Adrenal gland (tissue), 12 donors: ENCODE data around the gene HIP1. TPM values are rescaled to one million over a fixed set of nuclear protein-coding genes. Genes with fewer than 3 reads are reported as not detected.
"Not testable (repeated sequence)": the region's sequence is repeated elsewhere in the genome, so short reads cannot be mapped to it uniquely, and the experiment has no call there.

Experiments used
- DNase-seq, 7 donors: peaks; one replicate each; pipeline ENCODE4 v3.0.0-alpha.2; 2019 to 2020
- H3K27ac ChIP-seq, 5 donors: fragments of 200-600 bp; sonication (generic) in 4 of 5; 1 replicate in 3 of 5; 2 replicates in 2 of 5; pipeline versions ENCODE4 v1.5.1 to v1.8.0; 2016 to 2020; ENCODE audit warnings: mild to moderate bottlenecking in 1 of 5
- H3K27me3 ChIP-seq: fragments of 200-600 bp; 2 replicates; pipeline ENCODE4 v1.8.0; 2021
- H3K36me3 ChIP-seq, 2 donors: fragments of 200-600 bp; replicated peaks in 1 of 2; 1 replicate in 1 of 2; 2 replicates in 1 of 2; pipeline versions ENCODE4 v1.5.1 to v1.8.0; 2018 to 2022
- H3K4me1 ChIP-seq, 2 donors: fragments of 200-600 bp; replicated peaks in 1 of 2; 1 replicate in 1 of 2; 2 replicates in 1 of 2; pipeline versions ENCODE4 v1.5.1 to v1.8.0; 2018 to 2021
- H3K4me3 ChIP-seq, 4 donors: fragments of 200-600 bp; sonication (generic) in 3 of 4; one replicate each; pipeline ENCODE4 v1.5.1; 2016 to 2018
- H3K9me3 ChIP-seq, 3 donors: fragments of 200-600 bp; sonication (generic) in 1 of 3; replicated peaks in 1 of 3; 1 replicate in 2 of 3; 2 replicates in 1 of 3; pipeline versions ENCODE4 v1.5.1 to v1.8.0; 2016 to 2021
- POLR2A ChIP-seq, 2 donors: fragments of 450-650 bp; IDR thresholded peaks; one replicate each; pipeline ENCODE4 v1.6.1; 2017; ENCODE audit warnings: antibody characterized with exemption in 2 of 2, mild to moderate bottlenecking in 2 of 2, moderate library complexity in 1 of 2
- WGBS, 4 donors: extraction: QIAGEN DNeasy Blood & Tissue Kit in 2 of 4; methylation state at CpG; one replicate each; pipeline versions ENCODE4 v1.1.5 to v1.1.7; 2013 to 2017; 5-methylcytosine and 5-hydroxymethylcytosine counted together
- intact Hi-C, 2 donors: fragments of 100-400 bp; cut with DNase I; formaldehyde crosslinking; loops; one replicate each; pipeline versions ENCODE4 v1.14.1 to v1.15.0; 2022 to 2023
- polyA plus RNA-seq, 3 donors: library from polyadenylated mRNA; stranded (reverse); fragments of 200-250 nt in 2 of 3; fragments of 350-450 nt in 1 of 3; fragmentation: Illumina TruSeq in 1 of 3; extraction: RNeasy Lipid Tissue Mini Kit (QIAGEN cat#74804) in 1 of 3; gene quantifications; one replicate each; pipeline ENCODE4 v1.2.3, GENCODE V29; 2013 to 2014
- small RNA-seq, 2 donors: library from RNA; depleted of rRNA; stranded (forward); fragments of <200 nt; gene quantifications; one replicate each; pipeline ENCODE3, GENCODE V24; 2016
- total RNA-seq, 9 donors: library from RNA; depleted of rRNA in 4 of 9; stranded (reverse); fragments of >200 nt in 4 of 9; fragments of 120-200 nt in 1 of 9; fragmentation: NEBNext Ultra II Directional in 1 of 9; extraction: Animal tissue kit (Norgen Biotek cat#: 25700) in 1 of 9; gene quantifications; one replicate each; pipeline versions ENCODE4 v1.1.0 to v1.2.4, GENCODE V29; 2013 to 2023
- donor health status: healthy with polysubstance abuse.
- donor health status: Bipolar disorder and iron deficiency.
- donor health status: DM: yes; HTN: yes; CAD: no.
- donor health status: DM: no; HTN: no; CAD: no.
- donor health status: DM: no; HTN: no; CAD: no.
- donor health status: DM: yes; HTN: yes; CAD: no.

Gene HIP1
- total and polyA plus RNA-seq, 12 donors = 5.9 to 48.9 (median 32.8) TPM

GRCh38 chr7:75485979-75486643, 252.6 kb downstream of the HIP1 start, which contains the start of gene POM121C:
POM121C (minus strand) TSS chr7:75486299; CDS start chr7:75441496, 44,803 bp downstream.
- H3K4me1 ChIP-seq, intact Hi-C loops, H3K36me3 ChIP-seq, H3K27me3 ChIP-seq, H3K9me3 ChIP-seq: not testable (repeated sequence)
- peak; percentile 92 to 97 (median 97) for DNase-seq
- Histone ChIP-seq H3K4me3 (peak within 1 kb of the TSS in 3 of 4 donors; percentile 33 to 88 (median 48)), H3K27ac (peak within 1 kb of the TSS; percentile 79 to 92 (median 86))
- 0 to 1% (median 0%) methylated on average over 18 to 49 of the region's 49 CpGs for WGBS, 4 donors
- peak; percentile 36 to 85 for TF ChIP-seq POLR2A (IDR thresholded peaks at IDR 0.05)

- H3K36me3 ChIP-seq, H3K4me1 ChIP-seq, H3K27me3 ChIP-seq, intact Hi-C loops, H3K9me3 ChIP-seq: not testable (repeated sequence)
- 0 to 1% (median 0%) methylated on average over 12 to 28 of the region's 32 CpGs for WGBS, 4 donors
- H3K4me3 ChIP-seq = peak overlapping the region in 2 of 4 donors; percentile 33 to 88
- H3K27ac ChIP-seq = peak overlapping the region; percentile 79 to 92 (median 86)
- peak in 5 of 7 donors; percentile 5 to 54 (median 19) for DNase-seq
Measured at GRCh38 chr7:75485355-75485978, 253.3 kb downstream of the HIP1 start.

Small RNA genes within 50 kb of the gene (small RNA-seq; reads per million reads assigned to genes)
- 0 reads per million in 2 donors for gene AC211429.1
- 0 reads per million in 2 donors for gene RF00019

Other genes starting within 250 kb of the HIP1 start
- under 1 TPM in 1 of 9 donors, not detected in 8; 0.11 TPM for gene SPDYE5, start 246.6 kb downstream of the HIP1 start, total RNA-seq
- under 1 TPM in 2 of 3 donors, not detected in 1; 0.07 to 0.24 TPM for gene SPDYE5, start 246.6 kb downstream of the HIP1 start, polyA plus RNA-seq
- 1 to 10 TPM in 4 of 9 donors, under 1 TPM in 2, not detected in 3; 0.44 to 1.7 (median 1.4) TPM for gene CCL26, start 33.3 kb upstream of the HIP1 start, total RNA-seq
- gene CCL26, start 33.3 kb upstream of the HIP1 start, polyA plus RNA-seq = 1 to 10 TPM; 1.2 to 9.5 (median 5.2) TPM
- 1 to 10 TPM in 2 of 9 donors, under 1 TPM in 1, not detected in 6; 0.91 to 4.0 (median 2.1) TPM for gene CCL24, start 74.9 kb upstream of the HIP1 start, total RNA-seq
- gene CCL24, start 74.9 kb upstream of the HIP1 start, polyA plus RNA-seq = under 1 TPM in 1 of 3 donors, not detected in 2; 0.64 TPM
- gene RHBDD2, start 140.1 kb upstream of the HIP1 start, total RNA-seq = 100 to 1,000 TPM; 123 to 575 (median 256) TPM
- 100 to 1,000 TPM; 187 to 225 (median 224) TPM for gene RHBDD2, start 140.1 kb upstream of the HIP1 start, polyA plus RNA-seq
- gene POR, start 176.2 kb upstream of the HIP1 start, total RNA-seq = 1,000 to 10,000 TPM in 1 of 9 donors, 100 to 1,000 TPM in 8; 268 to 1,301 (median 582) TPM
- gene POR, start 176.2 kb upstream of the HIP1 start, polyA plus RNA-seq = 100 to 1,000 TPM; 442 to 981 (median 731) TPM